ENCODE results near the gene LRRC75A.
A peak's percentile ranks its signal among the peaks of the same experiment; 100 is the strongest.

The LRRC75A gene

GRCh38 chr17:16417896-16418684, 73.9 kb downstream of the LRRC75A start:
- TF ChIP-seq CTCF (IDR thresholded peaks at IDR 0.05), result no peak
- H3K9me3 ChIP-seq, result no peaks in the 10 kb centered on the region
- peaks cover 9 to 18% (median 16%) of the 10 kb centered on the region in 3 donors for H3K36me3 ChIP-seq
- H3K4me1 ChIP-seq, result peaks cover 4 to 51% (median 39%) of the 10 kb centered on the region in 4 donors
- no peak for DNase-seq
- H3K4me3 ChIP-seq, result no peak overlapping the region
- no peaks in the 10 kb centered on the region for H3K27me3 ChIP-seq
- H3K27ac ChIP-seq, result peak overlapping the region; percentile 92 to 93
- intact Hi-C loops (cut with DNase I; ENCODE audit: low total_unique reads), result no loop called here

- no peak for TF ChIP-seq CTCF (IDR thresholded peaks at IDR 0.05)
- Histone ChIP-seq H3K27me3 (no peaks in the 10 kb centered on the region), H3K27ac (peak overlapping the region; percentile 92 to 93), H3K4me1 (peaks cover 4 to 51% (median 39%) of the 10 kb centered on the region in 4 donors), H3K4me3 (no peak overlapping the region), H3K36me3 (peaks cover 2 to 11% (median 10%) of the 10 kb centered on the region in 3 donors), H3K9me3 (no peaks in the 10 kb centered on the region)
- intact Hi-C loops (cut with DNase I; ENCODE audit: low total_unique reads), result no loop called here
- DNase-seq, result no peak
Observed at GRCh38 chr17:16417399-16417798, 74.6 kb downstream of the LRRC75A start.

- no peaks in the 10 kb centered on the region for H3K27me3 ChIP-seq
- peak within 1 kb of the TSS; percentile 92 to 93 for H3K27ac ChIP-seq
- H3K36me3 ChIP-seq, result peaks cover 0 to 10% (median 6%) of the 10 kb centered on the region in 3 donors
- peaks cover 4 to 45% (median 36%) of the 10 kb centered on the region in 4 donors for H3K4me1 ChIP-seq
- no peak for DNase-seq
- intact Hi-C loops (cut with DNase I; ENCODE audit: low total_unique reads), result no loop called here
- H3K9me3 ChIP-seq, result no peaks in the 10 kb centered on the region
- H3K4me3 ChIP-seq, result peak within 1 kb of the TSS; percentile 64 to 78
- TF ChIP-seq CTCF (IDR thresholded peaks at IDR 0.05), result peak; percentile 21 to 36
Observed at GRCh38 chr17:16415031-16415924, 76.7 kb downstream of the LRRC75A start, which contains the start of gene TRPV2. TRPV2 (plus strand) TSS chr17:16415571; CDS start chr17:16417669, 2,098 bp downstream.

- peak; percentile 81 to 89 for DNase-seq
- Histone ChIP-seq H3K4me3 (peak overlapping the region; percentile 63 to 68), H3K36me3 (no peaks in the 10 kb centered on the region), H3K27me3 (no peaks in the 10 kb centered on the region), H3K9me3 (no peaks in the 10 kb centered on the region), H3K4me1 (peaks cover 0 to 33% (median 17%) of the 10 kb centered on the region in 4 donors), H3K27ac (peak overlapping the region; percentile 91 to 95)
- intact Hi-C loops (cut with DNase I; ENCODE audit: low total_unique reads), result no loop called here
- TF ChIP-seq CTCF (IDR thresholded peaks at IDR 0.05), result no peak
Observed at GRCh38 chr17:16407911-16408588, 83.9 kb downstream of the LRRC75A start.

Data from tibial artery (tissue), 4 donors.